Stimulated activated CD4-positive, alpha-beta T cell treated with anti-CD3 and anti-CD28 coated beads, Interleukin-4, amount 100 ng/mL, for 24 hours (primary cell): ENCODE results near the gene RAB7A.
"Not testable (repeated sequence)": the region's sequence is repeated elsewhere in the genome, so short reads cannot be mapped to it uniquely, and the experiment has no call there.

Experiments
- DNase-seq: peaks from one replicate; pipeline ENCODE4 v3.0.0-alpha.2; 2020

RAB7A gene

GRCh38 chr3:128760881-128761280 lies 34.9 kb downstream of the RAB7A start:
- no peak for DNase-seq

GRCh38 chr3:128761392-128761791 lies 35.4 kb downstream of the RAB7A start:
- DNase-seq = no peak

GRCh38 chr3:128763967-128764366 lies 38.0 kb downstream of the RAB7A start:
- DNase-seq = peak; percentile 38

DNA sequence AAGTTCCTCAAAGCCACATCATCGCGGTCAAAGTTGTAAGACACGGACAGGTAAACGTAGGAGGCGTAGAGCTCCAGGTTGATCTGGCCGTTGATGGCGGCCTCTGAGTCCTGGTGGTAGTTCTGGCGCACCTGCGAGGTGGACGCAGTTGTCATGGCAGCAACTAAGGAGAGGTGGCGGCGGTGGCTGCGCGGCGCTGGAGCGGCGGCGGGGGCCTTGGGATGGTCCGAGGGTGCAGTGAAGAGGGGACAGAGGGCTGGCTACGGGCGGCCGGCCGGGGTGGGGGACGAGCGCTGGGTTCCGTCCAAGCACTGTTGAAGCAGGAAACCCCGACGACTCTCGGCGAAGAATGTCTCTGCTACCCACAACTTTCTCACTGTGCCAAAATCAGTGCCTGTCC lies 38.9 kb downstream of the RAB7A start:
- DNase-seq = no peak

GRCh38 chr3:128767094-128767750 lies 41.2 kb downstream of the RAB7A start:
- DNase-seq = no peak

DNA sequence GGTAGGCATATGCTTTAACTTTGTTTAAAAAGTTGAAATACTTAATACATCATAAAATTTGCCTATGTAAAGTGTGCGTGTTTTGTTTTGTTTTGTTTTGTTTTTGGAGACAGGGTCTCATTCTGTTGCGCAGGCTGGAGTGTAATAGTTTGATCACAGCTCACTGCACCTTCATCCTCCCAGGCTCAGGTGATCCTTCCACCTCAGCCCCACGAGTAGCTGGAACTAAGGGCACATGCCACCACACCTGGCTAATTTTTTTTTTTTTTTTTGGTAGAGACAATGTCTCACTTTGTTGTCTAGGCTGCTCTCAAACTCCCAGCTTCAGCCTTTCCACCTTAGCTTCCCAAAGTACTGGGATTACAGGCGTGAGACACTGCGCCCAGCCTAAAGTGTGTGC lies 42.5 kb downstream of the RAB7A start:
- no peak for DNase-seq

- no peak for DNase-seq
Observed at GRCh38 chr3:128770387-128770786, 44.4 kb downstream of the RAB7A start.

DNA sequence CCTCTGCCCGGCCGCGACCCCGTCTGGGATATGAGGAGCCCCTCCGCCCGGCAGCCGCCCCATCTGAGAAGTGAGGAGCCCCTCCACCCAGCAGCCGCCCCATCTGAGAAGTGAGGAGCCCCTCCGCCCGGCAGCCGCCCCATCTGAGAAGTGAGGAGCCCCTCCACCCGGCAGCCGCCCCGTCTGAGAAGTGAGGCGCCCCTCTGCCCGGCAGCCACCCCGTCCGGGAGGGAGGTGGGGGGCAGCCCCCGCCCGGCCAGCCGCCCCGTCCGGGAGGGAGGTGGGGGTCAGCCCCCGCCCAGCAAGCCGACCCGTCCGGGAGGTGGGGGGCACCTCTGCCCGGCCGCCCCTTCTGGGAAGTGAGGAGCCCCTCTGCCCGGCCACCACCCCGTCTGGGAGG lies 47.2 kb downstream of the RAB7A start:
- not testable (repeated sequence) for DNase-seq

DNA sequence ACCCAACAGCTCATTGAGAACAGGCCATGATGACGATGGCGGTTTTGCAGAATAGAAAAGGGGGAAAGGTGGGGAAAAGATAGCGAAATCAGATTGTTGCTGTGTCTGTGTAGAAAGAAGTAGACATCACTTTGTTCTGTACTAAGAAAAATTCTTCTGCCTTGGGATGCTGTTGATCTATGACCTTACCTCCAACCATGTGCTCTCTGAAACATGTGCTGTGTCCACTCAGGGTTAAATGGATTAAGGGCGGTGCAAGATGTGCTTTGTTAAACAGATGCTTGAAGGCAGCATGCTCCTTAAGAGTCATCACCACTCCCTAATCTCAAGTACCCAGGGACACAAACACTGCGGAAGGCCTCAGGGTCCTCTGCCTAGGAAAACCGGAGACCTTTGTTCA lies 47.6 kb downstream of the RAB7A start:
- not testable (repeated sequence) for DNase-seq

DNA sequence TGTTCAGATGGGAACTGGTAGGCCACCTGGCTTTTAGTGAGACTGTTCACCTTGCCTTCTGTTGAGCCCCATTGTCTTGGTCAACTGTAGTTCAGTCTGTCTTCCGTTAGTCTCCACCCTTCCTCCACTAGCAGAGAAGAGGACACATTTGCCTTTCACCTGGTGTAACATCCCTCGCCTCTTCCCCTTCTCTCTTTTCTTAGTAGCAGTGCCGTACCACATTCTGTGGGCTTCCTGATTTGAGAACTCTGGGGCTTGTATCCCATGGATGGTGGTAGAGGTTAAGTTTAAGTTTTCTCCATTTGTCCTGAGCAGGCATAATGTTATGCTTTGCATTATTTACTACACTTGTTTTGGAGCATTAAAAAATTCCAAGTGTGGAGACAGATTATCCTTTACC lies 49.3 kb downstream of the RAB7A start:
- no peak for DNase-seq

- DNase-seq = no peak
Observed at GRCh38 chr3:128775906-128776542, 50.0 kb downstream of the RAB7A start.

DNA sequence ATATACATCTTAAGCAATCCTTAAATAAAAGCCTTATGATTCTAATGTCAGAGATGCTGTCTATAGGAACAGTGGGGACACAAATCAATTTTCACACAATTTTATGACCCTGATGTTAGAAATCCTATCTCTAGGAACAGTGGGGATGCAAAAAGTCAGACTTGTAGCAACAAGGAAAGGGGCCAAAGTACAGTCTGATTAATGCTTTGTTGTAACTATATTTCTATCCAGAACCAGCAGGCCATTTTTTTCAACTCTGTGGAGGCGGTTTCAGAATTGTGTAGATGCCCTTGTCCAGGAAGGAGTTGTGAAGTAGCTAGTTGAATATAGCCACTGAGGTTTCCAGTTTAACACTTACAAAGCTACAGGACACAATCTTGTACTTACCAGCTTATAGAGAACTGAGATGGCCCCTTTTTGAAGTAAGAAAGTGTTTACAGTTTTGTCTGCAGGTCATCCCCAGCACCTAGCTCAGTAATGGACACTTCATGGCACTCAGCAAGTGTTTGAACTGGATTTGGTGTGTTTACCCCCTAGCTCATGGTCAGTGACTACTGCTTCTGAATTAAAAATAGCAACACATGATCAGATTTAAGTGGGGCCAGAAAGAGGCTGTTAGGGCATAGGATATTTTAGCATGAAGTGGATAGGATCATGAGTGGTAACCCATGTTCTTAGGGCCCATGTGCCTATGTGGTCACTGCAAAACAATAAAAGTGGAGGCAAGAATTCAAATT lies 54.3 kb downstream of the RAB7A start:
- no peak for DNase-seq

GRCh38 chr3:128781164-128781563 lies 55.2 kb downstream of the RAB7A start:
- DNase-seq = no peak

- DNase-seq = no peak
Observed at GRCh38 chr3:128782282-128783146, 56.5 kb downstream of the RAB7A start.

- DNase-seq = no peak
Observed at GRCh38 chr3:128783774-128784173, 57.8 kb downstream of the RAB7A start.

DNA sequence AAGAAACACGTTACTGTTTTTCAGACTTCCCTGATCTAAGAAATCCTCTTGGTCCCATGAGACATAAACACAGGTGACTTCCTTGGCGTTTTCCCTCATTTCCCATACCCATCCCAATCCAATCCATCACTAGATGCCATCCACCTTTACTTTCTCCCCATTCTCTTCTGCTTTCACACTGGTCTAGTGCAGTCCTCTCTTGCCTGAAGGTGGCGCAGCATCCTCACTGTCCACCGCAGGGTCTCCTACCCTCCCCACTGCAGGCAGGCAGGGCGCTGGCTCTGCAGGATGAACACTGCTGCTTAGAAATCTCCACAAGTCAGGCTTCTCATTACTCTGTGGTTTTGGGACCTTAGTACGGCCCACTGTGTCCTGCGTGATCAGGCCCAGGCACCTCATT lies 58.2 kb downstream of the RAB7A start:
- peak; percentile 68 for DNase-seq

GRCh38 chr3:128784843-128785242 lies 58.9 kb downstream of the RAB7A start:
- DNase-seq = no peak

- DNase-seq = no peak
Observed at GRCh38 chr3:128786434-128787020, 60.5 kb downstream of the RAB7A start.

- DNase-seq = peak; percentile 59
Observed at GRCh38 chr3:128787256-128788253, 61.6 kb downstream of the RAB7A start.

DNA sequence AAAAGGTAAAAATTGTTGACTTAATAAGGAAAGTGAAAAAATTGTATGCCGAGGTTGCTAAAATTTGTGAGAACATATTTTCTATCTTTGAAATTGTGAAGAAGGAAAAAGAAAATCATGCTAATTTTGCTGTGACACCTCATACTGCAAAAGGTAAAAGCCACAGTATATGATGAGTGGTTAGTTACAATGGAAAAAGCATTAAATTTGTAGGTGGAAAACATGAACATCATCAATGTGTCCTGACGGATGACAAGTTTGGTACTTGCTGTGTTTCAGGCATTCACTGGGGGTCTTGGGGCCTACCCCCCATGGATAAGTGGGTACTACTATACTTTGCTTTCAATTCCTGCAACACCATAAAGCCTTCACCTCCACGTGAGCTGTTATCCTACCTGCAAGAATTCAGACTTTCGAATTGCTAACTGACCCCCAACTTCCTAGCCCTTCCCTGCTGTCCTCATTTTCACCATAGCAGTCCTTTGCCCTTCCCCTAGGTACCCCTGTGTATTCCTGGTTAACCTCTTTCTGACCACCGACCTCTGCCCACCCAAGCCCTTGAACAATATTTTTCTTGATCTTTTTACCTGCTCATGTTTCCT lies 62.4 kb downstream of the RAB7A start:
- DNase-seq = peak; percentile 32
